Activated CD8-positive, alpha-beta memory T cell treated with anti-CD3 and anti-CD28 coated beads, Interleukin-2, amount 50 U/mL, for 4 hours (primary cell): Measurements from ENCODE around the gene ZBED5.
"Not testable (repeated sequence)": the region's sequence is repeated elsewhere in the genome, so short reads cannot be mapped to it uniquely, and the experiment has no call there.

Source experiments
- DNase-seq: peaks from one replicate; pipeline ENCODE4 v3.0.0-alpha.2; 2020

ZBED5 gene

GRCh38 chr11:10836884-10837283 is 21.0 kb downstream of the ZBED5 start:
- not testable (repeated sequence) for DNase-seq

- DNase-seq: no peak
Measured at GRCh38 chr11:10829139-10829538, 28.7 kb downstream of the ZBED5 start.

- no peak for DNase-seq
Measured at GRCh38 chr11:10828402-10828801, 29.5 kb downstream of the ZBED5 start.

- no peak for DNase-seq
Measured at GRCh38 chr11:10824888-10825287, 33.0 kb downstream of the ZBED5 start.

- no peak for DNase-seq
Measured at GRCh38 chr11:10823152-10823579, 34.7 kb downstream of the ZBED5 start.

- DNase-seq: not testable (repeated sequence)
Measured at GRCh38 chr11:10822491-10822890, 35.4 kb downstream of the ZBED5 start.

GRCh38 chr11:10818594-10818993 is 39.3 kb downstream of the ZBED5 start:
- DNase-seq: no peak

- DNase-seq: no peak
Measured at GRCh38 chr11:10813945-10814344, 43.9 kb downstream of the ZBED5 start.

- DNase-seq: no peak
Measured at GRCh38 chr11:10809373-10810160, 48.3 kb downstream of the ZBED5 start.

- peak; percentile 97 for DNase-seq
Measured at GRCh38 chr11:10808553-10809372, 49.1 kb downstream of the ZBED5 start, which contains the start of gene EIF4G2. Gene EIF4G2 (minus strand): TSS chr11:10808926.

- DNase-seq: no peak
Measured at GRCh38 chr11:10808235-10808552, 49.7 kb downstream of the ZBED5 start.

GRCh38 chr11:10807493-10808234 is 50.2 kb downstream of the ZBED5 start:
- peak; percentile 52 for DNase-seq

GRCh38 chr11:10806206-10806605 is 51.6 kb downstream of the ZBED5 start:
- no peak for DNase-seq

- DNase-seq: no peak
Measured at GRCh38 chr11:10805741-10806140, 52.1 kb downstream of the ZBED5 start.

- DNase-seq: no peak
Measured at GRCh38 chr11:10803676-10804075, 54.2 kb downstream of the ZBED5 start.
